HepG2 (cell line): Measurements from ENCODE around the gene CCDC201. TPM values are rescaled to one million over a fixed set of nuclear protein-coding genes. Genes with fewer than 3 reads are reported as not detected.
A peak's percentile ranks its signal among the peaks of the same experiment; 100 is the strongest.

Experiments used
- ATF7-NPFF ChIP-seq: sonication (generic); formaldehyde crosslinking; IDR thresholded peaks from 2 replicates; pipeline ENCODE4 v1.8.1; 2023; ENCODE audit warnings: mild to moderate bottlenecking, low read depth, missing genetic modification reagents, moderate library complexity
- HDAC1 ChIP-seq: sonication (generic); formaldehyde crosslinking; IDR thresholded peaks from 2 replicates; pipeline ENCODE4 v1.5.1; 2020; ENCODE audit warnings: mild to moderate bottlenecking, missing genetic modification reagents
- HOXD1 ChIP-seq: sonication (generic); formaldehyde crosslinking; IDR thresholded peaks from 2 replicates; pipeline ENCODE4 v1.5.0; 2020; ENCODE audit warnings: missing genetic modification reagents
- ISL2 ChIP-seq: sonication (generic); formaldehyde crosslinking; IDR thresholded peaks from 2 replicates; pipeline ENCODE4 v1.5.0; 2020; ENCODE audit warnings: missing genetic modification reagents
- KAT2B ChIP-seq: fragments of 150-350 bp; IDR thresholded peaks from 2 replicates; pipeline ENCODE4 v1.6.1; 2014; ENCODE audit warnings: low read depth, low read length, borderline replicate concordance
- MED13 ChIP-seq: sonication (generic); formaldehyde crosslinking; IDR thresholded peaks from 2 replicates; pipeline ENCODE4 v1.5.0; 2020; ENCODE audit warnings: missing genetic modification reagents
- MYPOP ChIP-seq: sonication (generic); formaldehyde crosslinking; IDR thresholded peaks from 2 replicates; pipeline ENCODE4 v1.8.1; 2023; ENCODE audit warnings: mild to moderate bottlenecking, moderate library complexity, missing genetic modification reagents
- NKX3-1 ChIP-seq: sonication (generic); formaldehyde crosslinking; IDR thresholded peaks from 2 replicates; pipeline ENCODE4 v1.5.0; 2020; ENCODE audit warnings: missing genetic modification reagents
- NR2F6 ChIP-seq, 2 experiments: IDR thresholded peaks; 2 replicates each; pipeline ENCODE4 v1.6.1; 2016; ENCODE audit warnings: antibody characterized with exemption in 1 of 2, mild to moderate bottlenecking in 1 of 2
- RARG ChIP-seq: sonication (generic); formaldehyde crosslinking; IDR thresholded peaks from 2 replicates; pipeline ENCODE4 v1.4.0; 2020; ENCODE audit warnings: low read depth, mild to moderate bottlenecking, missing genetic modification reagents
- U2AF1 ChIP-seq: fragments of 200-400 bp; formaldehyde crosslinking; optimal IDR thresholded peaks from 2 replicates; pipeline ENCODE3; 2017; ENCODE audit warnings: mild to moderate bottlenecking, low read depth, low read length
- ZMYM4 ChIP-seq: sonication (generic); formaldehyde crosslinking; IDR thresholded peaks from 2 replicates; pipeline ENCODE4 v1.8.1; 2023; ENCODE audit warnings: mild to moderate bottlenecking, missing genetic modification reagents
- ZNF160 ChIP-seq: sonication (generic); formaldehyde crosslinking; IDR thresholded peaks from 2 replicates; pipeline ENCODE4 v1.8.0; 2022; ENCODE audit warnings: mild to moderate bottlenecking, inconsistent platforms, missing genetic modification reagents
- ZNF224 ChIP-seq: sonication (generic); formaldehyde crosslinking; IDR thresholded peaks from 2 replicates; pipeline ENCODE4 v1.5.0; 2020; ENCODE audit warnings: mild to moderate bottlenecking, missing genetic modification reagents
- ZNF256 ChIP-seq: sonication (generic); formaldehyde crosslinking; conservative IDR thresholded peaks from 2 replicates; pipeline ENCODE4 v1.4.0; 2020; ENCODE audit warnings: missing genetic modification reagents
- ZNF263 ChIP-seq: sonication (generic); formaldehyde crosslinking; IDR thresholded peaks from 2 replicates; pipeline ENCODE4 v1.4.0; 2020; ENCODE audit warnings: missing genetic modification reagents
- ZNF280D ChIP-seq: sonication (generic); formaldehyde crosslinking; IDR thresholded peaks from 2 replicates; pipeline ENCODE4 v1.5.1; 2020; ENCODE audit warnings: mild to moderate bottlenecking, missing genetic modification reagents
- ZNF337 ChIP-seq: sonication (generic); formaldehyde crosslinking; IDR thresholded peaks from 2 replicates; pipeline ENCODE4 v1.5.1; 2020; ENCODE audit warnings: missing genetic modification reagents, low read depth, mild to moderate bottlenecking, borderline replicate concordance
- ZNF343 ChIP-seq: sonication (generic); formaldehyde crosslinking; IDR thresholded peaks from 2 replicates; pipeline ENCODE4 v1.4.0; 2020; ENCODE audit warnings: mild to moderate bottlenecking, missing genetic modification reagents
- ZNF367 ChIP-seq: sonication (generic); formaldehyde crosslinking; IDR thresholded peaks from 2 replicates; pipeline ENCODE4 v1.4.0; 2020; ENCODE audit warnings: missing genetic modification reagents, borderline replicate concordance
- ZNF432 ChIP-seq: sonication (generic); formaldehyde crosslinking; IDR thresholded peaks from 2 replicates; pipeline ENCODE4 v1.5.0; 2020; ENCODE audit warnings: missing genetic modification reagents, mild to moderate bottlenecking, borderline replicate concordance
- ZNF503 ChIP-seq: sonication (generic); formaldehyde crosslinking; IDR thresholded peaks from 2 replicates; pipeline ENCODE4 v1.4.0; 2020; ENCODE audit warnings: missing genetic modification reagents
- ZNF792 ChIP-seq: IDR thresholded peaks from 2 replicates; pipeline ENCODE4 v1.6.1; 2016
- polyA plus RNA-seq, 8 experiments: library from polyadenylated mRNA; depleted of rRNA in 3 of 8; stranded (reverse) in 7 of 8; unstranded in 1 of 8; fragments of >200 nt; fragmentation: Illumina TruSeq in 4 of 8; extraction: Trizol in 4 of 8; gene quantifications; 2 replicates each; pipeline versions ENCODE4 v1.2.1 to v1.2.3, GENCODE V29; 2011 to 2016; ENCODE audit warnings: low read depth in 4 of 8, missing spikeins in 1 of 8, mixed read lengths in 1 of 8; ENCODE audit not compliant: insufficient read depth in 1 of 8
- total RNA-seq, 5 experiments: library from RNA; depleted of rRNA; stranded (reverse); fragments of >200 nt; fragmentation: Illumina TruSeq; extraction: Trizol; gene quantifications; 2 replicates each; pipeline ENCODE4 v1.2.3, GENCODE V29; 2016; ENCODE audit warnings: low read depth in 1 of 5
- TF ChIP-seq, protein P1 (sequence below): sonication (generic); formaldehyde crosslinking; IDR thresholded peaks from 2 replicates; pipeline ENCODE4 v1.8.0; 2022; ENCODE audit warnings: mild to moderate bottlenecking, missing genetic modification reagents, moderate library complexity

CCDC201 gene
- total and polyA plus RNA-seq, 2 of the 13 experiments (the other 11 are each of a cell fraction or from before 2014, with no cell fraction given) = 0.92 TPM; not detected in 1

DNA sequence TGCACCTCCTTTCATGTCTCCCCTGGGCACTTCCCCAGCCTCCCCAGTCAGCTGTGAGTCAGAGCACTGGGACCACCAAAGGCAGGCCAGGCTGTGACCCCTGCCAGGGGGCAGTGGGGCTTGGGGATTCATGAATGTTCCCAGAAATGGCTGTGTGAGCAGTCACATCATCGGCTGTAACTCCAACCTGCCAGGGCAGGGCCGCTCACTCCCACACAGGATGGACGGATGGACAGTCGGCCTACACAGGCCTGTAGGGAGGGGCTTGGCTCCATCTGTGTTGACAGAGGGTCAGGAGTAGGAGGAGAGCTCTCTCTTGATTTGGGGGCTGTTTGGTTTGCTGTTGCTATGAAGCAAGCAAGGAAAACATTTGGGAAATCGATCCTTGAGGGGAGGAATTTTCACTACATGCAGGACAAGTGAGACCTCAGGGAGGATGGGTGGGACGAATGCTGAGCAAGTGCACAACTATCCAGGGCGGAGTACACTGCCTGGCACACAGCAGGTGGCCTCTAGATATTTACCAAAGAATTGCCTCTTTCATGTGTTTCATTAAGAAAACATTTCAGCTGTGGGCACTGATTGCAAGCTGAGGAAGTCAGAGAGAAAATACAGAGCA is 12.5 kb upstream of the CCDC201 start (continued):
- TF ChIP-seq U2AF1 (peak; percentile 51), ZNF432 (no peak), KAT2B (peak; percentile 60; the same call in 1 of the 2 replicates), HDAC1 (CRISPR knock-in tag) (peak; percentile 95), ZNF792 (CRISPR knock-in tag) (0 out of 2 replicates have a peak, but pooled peaks have one; percentile 81), ZNF343 (CRISPR knock-in tag) (peak; percentile 78; the same call in 1 of the 2 replicates), ZNF256 (CRISPR knock-in tag) (peak; percentile 75), ISL2 (CRISPR knock-in tag) (peak; percentile 97), MYPOP (CRISPR knock-in tag) (peak; percentile 83; the same call in 1 of the 2 replicates), ZMYM4 (CRISPR knock-in tag) (peak; percentile 85), ZNF224 (peak; percentile 84), ZNF367 (CRISPR knock-in tag) (0 out of 2 replicates have a peak, but pooled peaks have one; percentile 52), RARG (no peak), MED13 (CRISPR knock-in tag) (0 out of 2 replicates have a peak, but pooled peaks have one; percentile 17), ZNF503 (CRISPR knock-in tag) (peak; percentile 98), HOXD1 (peak; percentile 95; the same call in 1 of the 2 replicates), NR2F6 (IDR thresholded peaks at IDR 0.05) (peak; percentile 89), NR2F6 (CRISPR knock-in tag; IDR thresholded peaks at IDR 0.05) (peak; percentile 89), NKX3-1 (CRISPR knock-in tag) (peak; percentile 90; the same call in 1 of the 2 replicates), ZNF280D (CRISPR knock-in tag) (peak; percentile 90), ZNF337 (CRISPR knock-in tag) (peak; percentile 89; the same call in 1 of the 2 replicates), ZNF160 (0 out of 2 replicates have a peak, but pooled peaks have one; percentile 73), ATF7-NPFF (no peak), ZNF263 (CRISPR knock-in tag) (peak; percentile 94)
- TF ChIP-seq, protein P1, sequence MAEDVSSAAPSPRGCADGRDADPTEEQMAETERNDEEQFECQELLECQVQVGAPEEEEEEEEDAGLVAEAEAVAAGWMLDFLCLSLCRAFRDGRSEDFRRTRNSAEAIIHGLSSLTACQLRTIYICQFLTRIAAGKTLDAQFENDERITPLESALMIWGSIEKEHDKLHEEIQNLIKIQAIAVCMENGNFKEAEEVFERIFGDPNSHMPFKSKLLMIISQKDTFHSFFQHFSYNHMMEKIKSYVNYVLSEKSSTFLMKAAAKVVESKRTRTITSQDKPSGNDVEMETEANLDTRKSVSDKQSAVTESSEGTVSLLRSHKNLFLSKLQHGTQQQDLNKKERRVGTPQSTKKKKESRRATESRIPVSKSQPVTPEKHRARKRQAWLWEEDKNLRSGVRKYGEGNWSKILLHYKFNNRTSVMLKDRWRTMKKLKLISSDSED (CRISPR knock-in tag) = no peak
